HG03520 (cell line): Measurements from ENCODE around the gene PSEN1.
A peak's percentile ranks its signal among the peaks of the same experiment; 100 is the strongest.

Experiments used
- ATAC-seq: cut with Tn5 transposase; IDR thresholded peaks from one replicate; pipeline ENCODE4 v1.9.1; 2021; ENCODE audit warnings: mild to moderate bottlenecking, moderate library complexity; ENCODE audit not compliant: unreplicated experiment

PSEN1 gene

GRCh38 chr14:73238424-73238852 lies 102.1 kb downstream of the PSEN1 start:
- no peak for ATAC-seq

GRCh38 chr14:73238941-73239340 lies 102.6 kb downstream of the PSEN1 start:
- ATAC-seq = no peak

- ATAC-seq = no peak
These were observed 103.3 kb downstream of the PSEN1 start for GRCh38 chr14:73239393-73240241.

DNA sequence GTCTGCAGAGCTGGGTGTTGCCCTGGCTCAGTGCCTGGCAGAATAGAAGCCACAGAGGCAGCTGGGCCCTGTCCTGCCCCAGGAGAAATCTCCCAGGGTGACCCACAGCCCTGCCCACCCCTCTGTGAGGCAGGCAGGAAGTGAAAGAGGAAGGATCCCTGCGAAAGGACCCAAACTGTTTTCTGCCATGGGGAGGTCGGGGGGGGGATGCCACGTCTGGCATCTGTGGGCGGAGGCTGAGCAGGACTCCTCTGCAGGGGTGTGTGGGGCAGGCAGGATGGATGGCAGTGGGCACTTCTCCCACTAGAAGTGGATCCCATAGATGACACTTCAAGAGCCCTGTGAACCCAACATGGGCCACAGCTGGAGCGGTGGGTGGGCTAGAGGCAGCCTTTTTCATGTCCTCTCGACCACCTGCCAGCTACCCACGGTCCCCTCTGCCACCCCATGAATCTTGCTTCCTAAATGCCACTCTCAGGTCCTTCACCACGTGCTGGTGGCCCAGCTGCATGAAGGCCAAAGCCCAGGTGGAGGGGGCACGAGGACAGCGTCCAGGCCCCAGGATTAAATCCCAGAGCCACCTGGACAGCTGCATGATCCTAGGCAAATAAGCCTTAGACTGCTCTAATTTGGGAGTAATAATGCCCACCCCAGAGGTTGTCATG lies 104.6 kb downstream of the PSEN1 start:
- no peak for ATAC-seq

DNA sequence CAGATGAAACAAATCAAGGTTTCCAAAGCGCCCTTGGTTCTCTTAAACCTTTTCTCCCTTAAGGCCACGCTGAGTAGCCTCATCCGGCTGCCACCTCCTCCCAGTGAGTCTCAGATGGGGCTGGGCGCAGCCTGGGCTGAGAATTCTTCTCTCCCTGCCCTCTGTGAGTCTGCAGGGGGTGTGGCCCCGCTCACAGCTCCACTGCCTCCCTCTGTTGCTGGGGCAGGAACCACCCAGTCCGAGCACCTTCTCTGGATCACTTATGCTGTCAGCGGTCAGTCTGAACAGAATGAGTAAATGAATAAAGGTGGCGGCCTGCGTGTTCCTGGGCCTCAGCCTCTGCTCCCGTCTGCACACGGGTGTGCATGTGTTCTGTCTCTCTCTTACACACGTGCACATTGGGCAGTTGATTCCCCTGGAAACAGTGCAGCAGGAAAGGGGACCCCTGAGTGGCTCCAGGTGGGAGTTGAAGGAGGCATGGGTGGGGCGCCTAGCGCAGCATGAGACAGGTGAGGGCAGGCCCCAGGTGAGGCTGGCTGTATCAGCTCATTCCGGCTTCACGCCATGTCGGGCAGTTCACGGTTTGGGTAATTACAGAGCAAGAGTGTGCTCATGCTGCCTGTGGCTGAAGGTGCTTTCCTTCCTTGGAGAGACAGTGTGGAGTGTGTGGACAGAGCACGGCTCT lies 105.3 kb downstream of the PSEN1 start:
- no peak for ATAC-seq

GRCh38 chr14:73242357-73242901 lies 106.1 kb downstream of the PSEN1 start:
- no peak for ATAC-seq

- ATAC-seq = no peak
These were observed 107.0 kb downstream of the PSEN1 start for GRCh38 chr14:73243341-73243740.

GRCh38 chr14:73243748-73244147 lies 107.4 kb downstream of the PSEN1 start:
- no peak for ATAC-seq

DNA sequence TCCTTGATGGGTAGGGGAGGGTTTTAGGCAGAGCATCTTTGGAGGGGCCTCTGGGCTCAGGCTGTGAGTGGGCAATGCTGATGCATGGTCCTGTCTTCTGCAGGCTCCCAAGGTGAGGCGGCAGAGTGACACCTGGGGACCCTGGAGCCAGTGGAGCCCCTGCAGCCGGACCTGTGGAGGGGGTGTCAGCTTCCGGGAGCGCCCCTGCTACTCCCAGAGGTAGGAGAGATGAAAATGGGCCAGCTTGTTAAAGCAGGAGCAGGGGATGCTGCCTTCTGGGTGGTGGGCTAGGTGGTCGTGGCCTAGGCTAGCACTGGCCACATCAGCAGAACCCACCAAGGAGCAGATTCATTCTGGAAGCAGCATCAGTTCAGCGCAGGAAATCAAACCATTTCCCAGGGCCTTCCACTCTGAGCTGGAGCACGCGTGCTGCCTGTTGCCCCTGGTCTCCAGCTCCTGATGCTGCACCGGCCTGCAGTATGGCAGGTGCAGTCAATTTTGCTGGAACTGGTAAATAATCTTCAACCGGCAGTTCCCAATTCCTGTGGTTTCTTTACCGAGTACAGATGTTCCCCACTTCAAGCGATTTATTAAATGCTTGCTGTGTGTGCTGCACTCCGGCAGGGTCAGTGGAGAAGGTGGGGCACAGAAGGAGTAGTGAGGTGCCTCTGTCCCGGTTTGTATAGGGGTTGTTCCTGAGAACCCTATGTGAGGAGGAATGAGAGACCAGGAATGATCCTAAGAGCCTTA lies 108.4 kb downstream of the PSEN1 start:
- no peak for ATAC-seq

GRCh38 chr14:73245480-73246325 lies 109.4 kb downstream of the PSEN1 start:
- peak; percentile 55 for ATAC-seq

DNA sequence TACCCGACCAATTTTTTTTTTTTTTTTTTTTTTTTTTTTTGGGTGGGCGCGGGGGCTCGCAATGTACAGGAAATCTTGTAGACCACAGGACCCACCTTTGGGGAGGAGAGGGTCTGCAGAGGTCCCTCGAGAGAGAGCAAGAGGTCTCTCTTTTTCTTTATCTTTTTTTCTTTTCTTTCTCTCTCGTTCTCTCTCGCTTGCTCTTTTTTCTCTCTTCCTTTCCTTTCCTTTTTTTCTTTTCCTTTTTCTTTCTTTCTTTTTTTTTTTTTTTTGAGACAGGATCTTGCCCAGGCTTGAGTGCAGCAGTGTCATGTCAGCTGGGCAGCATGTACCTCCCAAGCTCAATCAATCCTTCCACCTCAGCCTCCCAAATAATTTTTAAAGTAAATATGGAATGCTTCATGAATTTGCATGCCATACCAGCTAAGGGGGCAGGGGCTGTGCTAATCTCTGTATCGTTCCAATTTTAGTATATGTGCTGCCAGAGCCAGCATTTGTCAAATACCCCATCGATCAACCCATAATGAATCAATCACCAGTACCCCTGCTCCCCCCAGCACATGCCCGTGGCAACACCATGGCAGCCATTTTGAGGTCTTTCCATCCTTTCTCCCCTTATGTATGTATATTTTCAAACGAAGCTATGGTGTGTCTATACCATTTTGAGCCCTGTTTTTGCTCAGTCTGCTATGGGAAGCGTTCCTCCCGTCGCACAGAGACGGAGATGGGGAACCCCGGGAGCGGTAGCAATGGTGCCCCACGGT lies 110.3 kb downstream of the PSEN1 start:
- no peak for ATAC-seq

DNA sequence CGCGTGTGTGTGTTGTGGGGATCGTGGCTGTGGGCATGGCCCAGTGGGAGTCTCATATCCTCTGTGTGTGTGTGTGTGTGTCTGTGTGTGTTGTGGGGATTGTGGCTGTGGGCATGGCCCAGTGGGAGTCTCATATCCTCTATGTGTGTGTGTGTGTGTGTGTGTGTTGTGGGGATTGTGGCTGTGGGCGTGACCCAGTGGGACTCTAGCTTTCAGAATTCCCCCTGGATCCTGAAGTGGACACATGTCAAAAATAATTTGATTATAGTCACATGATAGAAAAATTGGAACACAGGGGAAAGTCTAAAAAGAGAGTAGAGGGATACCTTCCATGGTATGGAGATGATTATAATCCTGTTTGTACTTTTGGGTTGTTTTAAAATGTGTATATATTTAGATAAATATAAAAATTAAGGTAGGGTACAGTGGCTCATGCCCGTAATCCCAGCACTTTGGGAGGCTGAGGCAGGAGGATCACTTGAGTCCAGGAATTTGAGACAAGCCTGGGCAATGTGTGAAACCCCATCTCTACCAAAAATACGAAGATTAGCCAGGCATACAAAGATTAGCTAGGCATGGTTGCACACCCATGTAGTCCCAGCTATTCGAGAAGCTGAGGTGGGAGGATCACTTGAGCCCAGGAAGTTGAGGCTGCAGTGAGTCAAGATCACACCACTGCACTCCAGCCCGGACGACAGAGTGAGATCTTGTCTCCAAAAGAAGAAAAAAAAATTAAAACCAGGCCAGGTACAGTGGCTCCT lies 112.0 kb downstream of the PSEN1 start:
- no peak for ATAC-seq

GRCh38 chr14:73249108-73249507 lies 112.8 kb downstream of the PSEN1 start:
- no peak for ATAC-seq

GRCh38 chr14:73249564-73250316 lies 113.4 kb downstream of the PSEN1 start:
- ATAC-seq = no peak

- no peak for ATAC-seq
These were observed 114.0 kb downstream of the PSEN1 start for GRCh38 chr14:73250317-73250713.

GRCh38 chr14:73250781-73251500 lies 114.6 kb downstream of the PSEN1 start:
- ATAC-seq = no peak
